Activated T-helper 17 cell treated with anti-CD3 and anti-CD28 coated beads, Interleukin-2, amount 50 U/mL, for 72 hours (primary cell): ENCODE results near the gene ZFP3. TPM values are rescaled to one million over a fixed set of nuclear protein-coding genes. Genes with fewer than 3 reads are reported as not detected.
"Not testable (repeated sequence)": the region's sequence is repeated elsewhere in the genome, so short reads cannot be mapped to it uniquely, and the experiment has no call there.

Experiments
- ATAC-seq: fragments of 150-1000 bp; cut with Tn5 transposase; replicated peaks from 2 replicates; pipeline ENCODE4 v1.10.0; 2021; ENCODE audit warnings: mild to moderate bottlenecking, moderate library complexity
- H3K27ac Mint-ChIP-seq: one replicate; pipeline ENCODE4 v1.8.0; 2022; ENCODE audit warnings: mixed read lengths
- H3K27me3 Mint-ChIP-seq: one replicate; pipeline ENCODE4 v1.8.0; 2022; ENCODE audit warnings: mixed read lengths
- H3K36me3 Mint-ChIP-seq: one replicate; pipeline ENCODE4 v1.8.0; 2022; ENCODE audit warnings: low read depth, mild to moderate bottlenecking, mixed read lengths
- H3K4me1 Mint-ChIP-seq: one replicate; pipeline ENCODE4 v1.8.0; 2022; ENCODE audit warnings: mixed read lengths
- H3K4me3 Mint-ChIP-seq: one replicate; pipeline ENCODE4 v1.8.0; 2022; ENCODE audit warnings: mild to moderate bottlenecking, mixed read lengths
- H3K9me3 Mint-ChIP-seq: one replicate; pipeline ENCODE4 v1.8.0; 2022; ENCODE audit warnings: mixed read lengths
- total RNA-seq, 2 donors: library from RNA; stranded (reverse); gene quantifications; one replicate each; pipeline ENCODE4 v1.2.3, GENCODE V29; 2022

The ZFP3 gene
- total RNA-seq = 1 to 10 TPM; 1.4 to 1.9 TPM

GRCh38 chr17:5078106-5079028 lies at the start of gene ZFP3:
Gene ZFP3 (plus strand): TSS chr17:5078467. CDS start chr17:5091505, 13,038 bp downstream.
- Mint-ChIP-seq H3K4me3 (peak within 1 kb of the TSS; percentile 79), H3K27me3 (no peaks in the 10 kb centered on the region), H3K36me3 (peaks cover 6% of the 10 kb centered on the region), H3K4me1 (peaks cover 20% of the 10 kb centered on the region), H3K9me3 (peaks cover 4% of the 10 kb centered on the region), H3K27ac (peak within 1 kb of the TSS; percentile 41)
- ATAC-seq = peak; percentile 92

GRCh38 chr17:5030168-5030567 lies 48.1 kb upstream of the ZFP3 start:
- not testable (repeated sequence) for H3K27me3 Mint-ChIP-seq, ATAC-seq, H3K9me3 Mint-ChIP-seq, H3K36me3 Mint-ChIP-seq
- peak overlapping the region; percentile 85 for H3K27ac Mint-ChIP-seq
- peak overlapping the region; percentile 79 for H3K4me3 Mint-ChIP-seq
- peaks cover 14% of the 10 kb centered on the region for H3K4me1 Mint-ChIP-seq

- peak overlapping the region; percentile 85 for H3K27ac Mint-ChIP-seq
- H3K27me3 Mint-ChIP-seq = no peaks in the 10 kb centered on the region
- H3K4me3 Mint-ChIP-seq = peak overlapping the region; percentile 79
- ATAC-seq = peak; percentile 95
- no peaks in the 10 kb centered on the region for H3K36me3 Mint-ChIP-seq
- H3K9me3 Mint-ChIP-seq = no peaks in the 10 kb centered on the region
- peaks cover 14% of the 10 kb centered on the region for H3K4me1 Mint-ChIP-seq
Measured at GRCh38 chr17:5031365-5032082, 46.7 kb upstream of the ZFP3 start.

- Mint-ChIP-seq H3K27me3 (no peaks in the 10 kb centered on the region), H3K4me1 (peaks cover 14% of the 10 kb centered on the region), H3K36me3 (no peaks in the 10 kb centered on the region), H3K27ac (no peak overlapping the region), H3K4me3 (no peak overlapping the region), H3K9me3 (no peaks in the 10 kb centered on the region)
- ATAC-seq = no peak
Measured at GRCh38 chr17:5032865-5033264, 45.4 kb upstream of the ZFP3 start.

- H3K36me3 Mint-ChIP-seq = no peaks in the 10 kb centered on the region
- H3K4me3 Mint-ChIP-seq = no peak overlapping the region
- H3K4me1 Mint-ChIP-seq = peaks cover 14% of the 10 kb centered on the region
- no peaks in the 10 kb centered on the region for H3K9me3 Mint-ChIP-seq
- H3K27ac Mint-ChIP-seq = no peak overlapping the region
- H3K27me3 Mint-ChIP-seq = no peaks in the 10 kb centered on the region
- ATAC-seq = no peak
Measured at GRCh38 chr17:5033352-5034015, 44.8 kb upstream of the ZFP3 start.

GRCh38 chr17:5034063-5034462 lies 44.2 kb upstream of the ZFP3 start:
- no peaks in the 10 kb centered on the region for H3K9me3 Mint-ChIP-seq
- no peak overlapping the region for H3K27ac Mint-ChIP-seq
- no peak overlapping the region for H3K4me3 Mint-ChIP-seq
- no peak for ATAC-seq
- H3K4me1 Mint-ChIP-seq = peaks cover 14% of the 10 kb centered on the region
- H3K27me3 Mint-ChIP-seq = no peaks in the 10 kb centered on the region
- no peaks in the 10 kb centered on the region for H3K36me3 Mint-ChIP-seq

GRCh38 chr17:5034651-5035050 lies 43.6 kb upstream of the ZFP3 start:
- ATAC-seq = no peak
- Mint-ChIP-seq H3K27me3 (no peaks in the 10 kb centered on the region), H3K36me3 (no peaks in the 10 kb centered on the region), H3K27ac (no peak overlapping the region), H3K9me3 (no peaks in the 10 kb centered on the region), H3K4me3 (no peak overlapping the region), H3K4me1 (peaks cover 14% of the 10 kb centered on the region)

GRCh38 chr17:5035315-5035714 lies 43.0 kb upstream of the ZFP3 start, which contains the start of gene SLC52A1:
Gene SLC52A1 (minus strand): TSS chr17:5035426. CDS start chr17:5034606, 820 bp downstream.
- Mint-ChIP-seq H3K4me3 (no peak within 1 kb of the TSS), H3K9me3 (no peaks in the 10 kb centered on the region), H3K36me3 (no peaks in the 10 kb centered on the region), H3K27me3 (no peaks in the 10 kb centered on the region), H3K4me1 (peaks cover 13% of the 10 kb centered on the region), H3K27ac (no peak within 1 kb of the TSS)
- no peak for ATAC-seq

GRCh38 chr17:5042157-5043022 lies 35.9 kb upstream of the ZFP3 start:
- peak; percentile 54 for ATAC-seq
- H3K4me1 Mint-ChIP-seq = peaks cover 23% of the 10 kb centered on the region

GRCh38 chr17:5043524-5043923 lies 34.7 kb upstream of the ZFP3 start:
- H3K4me1 Mint-ChIP-seq = peaks cover 27% of the 10 kb centered on the region

More at GRCh38 chr17:5042157-5043022, 35.9 kb upstream of the ZFP3 start:
- Mint-ChIP-seq H3K36me3 (no peaks in the 10 kb centered on the region), H3K27ac (peak overlapping the region; percentile 81), H3K9me3 (no peaks in the 10 kb centered on the region), H3K4me3 (peak overlapping the region; percentile 79), H3K27me3 (no peaks in the 10 kb centered on the region)

GRCh38 chr17:5044630-5045029 lies 33.6 kb upstream of the ZFP3 start:
- H3K9me3 Mint-ChIP-seq = no peaks in the 10 kb centered on the region
- H3K27me3 Mint-ChIP-seq = no peaks in the 10 kb centered on the region
- peak overlapping the region; percentile 19 for H3K4me3 Mint-ChIP-seq
- H3K36me3 Mint-ChIP-seq = no peaks in the 10 kb centered on the region
- peak overlapping the region; percentile 6 for H3K27ac Mint-ChIP-seq
- ATAC-seq = peak; percentile 31
- peaks cover 30% of the 10 kb centered on the region for H3K4me1 Mint-ChIP-seq

More at GRCh38 chr17:5043524-5043923, 34.7 kb upstream of the ZFP3 start:
- H3K4me3 Mint-ChIP-seq = peak overlapping the region; percentile 79
- no peaks in the 10 kb centered on the region for H3K27me3 Mint-ChIP-seq
- H3K36me3 Mint-ChIP-seq = no peaks in the 10 kb centered on the region
- H3K9me3 Mint-ChIP-seq = no peaks in the 10 kb centered on the region
- peak overlapping the region; percentile 81 for H3K27ac Mint-ChIP-seq
- no peak for ATAC-seq

- peak overlapping the region; percentile 70 for H3K27ac Mint-ChIP-seq
- H3K4me1 Mint-ChIP-seq = peaks cover 32% of the 10 kb centered on the region
- peak overlapping the region; percentile 19 for H3K4me3 Mint-ChIP-seq
- H3K9me3 Mint-ChIP-seq = no peaks in the 10 kb centered on the region
- H3K36me3 Mint-ChIP-seq = no peaks in the 10 kb centered on the region
- H3K27me3 Mint-ChIP-seq = no peaks in the 10 kb centered on the region
- ATAC-seq = no peak
Measured at GRCh38 chr17:5045496-5045895, 32.8 kb upstream of the ZFP3 start.

- peak; percentile 46 for ATAC-seq
- peak overlapping the region; percentile 88 for H3K27ac Mint-ChIP-seq
- H3K4me1 Mint-ChIP-seq = peaks cover 26% of the 10 kb centered on the region
- no peaks in the 10 kb centered on the region for H3K36me3 Mint-ChIP-seq
- peak overlapping the region; percentile 73 for H3K4me3 Mint-ChIP-seq
- H3K27me3 Mint-ChIP-seq = no peaks in the 10 kb centered on the region
- H3K9me3 Mint-ChIP-seq = no peaks in the 10 kb centered on the region
Measured at GRCh38 chr17:5047446-5047845, 30.8 kb upstream of the ZFP3 start.
